Heart left ventricle (tissue), 16 donors: ENCODE data around the gene PALM. TPM values are rescaled to one million over a fixed set of nuclear protein-coding genes. Genes with fewer than 3 reads are reported as not detected.
A peak's percentile ranks its signal among the peaks of the same experiment; 100 is the strongest.

Source experiments
- ATAC-seq, 4 donors: fragments of 200-7000 bp; cut with Tn5 transposase; one replicate each; pipeline ENCODE4 v1.9.1; 2020 to 2022; ENCODE audit warnings: moderate library complexity in 4 of 4, mild to moderate bottlenecking in 3 of 4, moderate number of reproducible peaks in 1 of 4
- DNase-seq, 5 donors: peaks; one replicate each; pipeline ENCODE4 v3.0.0-alpha.2; 2020
- H3K27ac ChIP-seq, 12 donors: fragments of 200-600 bp; sonication (generic) in 4 of 12; one replicate each; pipeline versions ENCODE4 v1.5.0 to v1.8.0; 2016 to 2022; ENCODE audit warnings: mild to moderate bottlenecking in 2 of 12
- H3K27me3 ChIP-seq, 9 donors: fragments of 200-600 bp; sonication (generic) in 2 of 9; one replicate each; pipeline versions ENCODE4 v1.5.1 to v1.8.0; 2016 to 2022; ENCODE audit warnings: mild to moderate bottlenecking in 3 of 9
- H3K36me3 ChIP-seq, 9 donors: fragments of 200-600 bp; sonication (generic) in 2 of 9; one replicate each; pipeline versions ENCODE4 v1.5.0 to v1.8.0; 2018 to 2022; ENCODE audit warnings: mild to moderate bottlenecking in 2 of 9
- H3K4me1 ChIP-seq, 12 donors: fragments of 200-600 bp; sonication (generic) in 4 of 12; one replicate each; pipeline versions ENCODE4 v1.5.0 to v1.8.0; 2016 to 2022; ENCODE audit warnings: mild to moderate bottlenecking in 3 of 12
- H3K4me3 ChIP-seq, 12 donors: fragments of 200-600 bp; sonication (generic) in 4 of 12; one replicate each; pipeline versions ENCODE4 v1.5.0 to v1.8.0; 2017 to 2022; ENCODE audit warnings: mild to moderate bottlenecking in 9 of 12, moderate library complexity in 4 of 12
- H3K9me3 ChIP-seq, 12 donors: fragments of 200-600 bp; sonication (generic) in 4 of 12; one replicate each; pipeline versions ENCODE4 v1.5.0 to v1.8.0; 2016 to 2022; ENCODE audit warnings: mild to moderate bottlenecking in 1 of 12
- CTCF ChIP-seq, 12 donors: fragments of 200-600 bp; sonication (generic) in 4 of 12; IDR thresholded peaks; one replicate each; pipeline versions ENCODE4 v1.5.0 to v1.8.0; 2018 to 2022; ENCODE audit warnings: antibody characterized with exemption in 12 of 12, mild to moderate bottlenecking in 5 of 12
- POLR2A ChIP-seq, 2 donors: fragments of 450-650 bp; IDR thresholded peaks; one replicate each; pipeline ENCODE4 v1.6.1; 2017; ENCODE audit warnings: antibody characterized with exemption in 2 of 2, mild to moderate bottlenecking in 2 of 2, moderate library complexity in 2 of 2
- WGBS, 4 donors: extraction: QIAGEN DNeasy Blood & Tissue Kit in 2 of 4; methylation state at CpG; one replicate each; pipeline versions ENCODE4 v1.1.5 to v1.1.7; 2013 to 2018; 5-methylcytosine and 5-hydroxymethylcytosine counted together
- intact Hi-C, 10 donors: fragments of 100-400 bp; cut with DNase I; formaldehyde crosslinking; loops; one replicate each; pipeline versions ENCODE4 v1.11.1 to v1.14.2; 2022
- polyA plus RNA-seq, 2 donors: library from polyadenylated mRNA; stranded (reverse); fragments of 200-250 nt; gene quantifications; one replicate each; pipeline ENCODE4 v1.2.3, GENCODE V29; 2013
- total RNA-seq, 9 donors: library from RNA; depleted of rRNA in 2 of 9; stranded (reverse); fragments of >200 nt in 2 of 9; fragmentation: NEBNext Ultra II Directional in 3 of 9; extraction: Animal tissue kit (Norgen Biotek cat#: 25700) in 3 of 9; gene quantifications; one replicate each; pipeline versions ENCODE4 v1.1.0 to v1.2.4, GENCODE V29; 2016 to 2023
- donor health status: ischemic (EF 13 %, LVEDD 7.1; RV severe dilation, severe dysfunction).
- donor health status: healthy with polysubstance abuse.
- donor health status: DM: no; HTN: yes; CAD: no.
- donor health status: DM: no; HTN: no; CAD: no.
- donor health status: ischemic (EF 25% LVEDD 6.9; RV normal size, moderate dysfunction).
- donor health status: ischemic (EF 25% LVEDD 5.7; RV mildly dilated, moderate dysfunction).
- donor health status: healthy.
- donor health status: DM: yes; HTN: yes; CAD: no.
- donor health status: ischemic (EF 35%, LVEDD 5.7; RV mildly dilated, moderate dysfunction).
- donor health status: nonischemic (EF 11% LVEDD 7.7; RV severe dilation, severe dysfunction).
- donor health status: DM: yes; HTN: yes; CAD: no.
- donor health status: PGD.
- donor health status: ischemic (EF 29% LVEDD 5.4; RV normal size, mild dysfunction).
- donor health status: nonischemic (EF 23%, LVEDD 6.1; RV moderate dilation, normal function).

Gene PALM
- total and polyA plus RNA-seq, 11 donors, result 13.5 to 42.3 (median 23.3) TPM

GRCh38 chr19:688214-688613 is 20.5 kb upstream of the PALM start:
- ATAC-seq (no peak), DNase-seq (no peak)
- WGBS, 4 donors, result 60 to 73% (median 67%) methylated on average over 15 of the region's 15 CpGs
- Histone ChIP-seq H3K27ac (no peak overlapping the region), H3K9me3 (no peaks in the 10 kb centered on the region), H3K36me3 (no peaks in the 10 kb centered on the region), H3K4me3 (no peak overlapping the region), H3K4me1 (no peaks in the 10 kb centered on the region), H3K27me3 (no peaks in the 10 kb centered on the region)
- TF ChIP-seq POLR2A (IDR thresholded peaks at IDR 0.05) (no peak), CTCF (IDR thresholded peaks at IDR 0.05) (no peak)
- intact Hi-C loops, result no loop called here

- Histone ChIP-seq H3K27me3 (no peaks in the 10 kb centered on the region), H3K4me1 (no peaks in the 10 kb centered on the region), H3K4me3 (no peak overlapping the region), H3K9me3 (no peaks in the 10 kb centered on the region), H3K27ac (no peak overlapping the region), H3K36me3 (no peaks in the 10 kb centered on the region)
- intact Hi-C loops, result no loop called here
- TF ChIP-seq CTCF (IDR thresholded peaks at IDR 0.05), result no peak
- no peak for TF ChIP-seq POLR2A (IDR thresholded peaks at IDR 0.05)
- DNase-seq, result no peak
- WGBS, 4 donors, result 73 to 96% (median 91%) methylated on average over 17 of the region's 17 CpGs
- no peak for ATAC-seq
Observed at GRCh38 chr19:688992-689391, 19.7 kb upstream of the PALM start.

GRCh38 chr19:690203-690602 is 18.5 kb upstream of the PALM start:
- Histone ChIP-seq H3K27ac (no peak overlapping the region), H3K27me3 (peaks cover 0 to 3% (median 0%) of the 10 kb centered on the region in 9 donors), H3K9me3 (no peaks in the 10 kb centered on the region), H3K4me1 (peaks cover 0 to 7% (median 0%) of the 10 kb centered on the region in 12 donors), H3K36me3 (no peaks in the 10 kb centered on the region), H3K4me3 (no peak overlapping the region)
- intact Hi-C loops, result no loop called here
- TF ChIP-seq POLR2A (IDR thresholded peaks at IDR 0.05), result no peak
- TF ChIP-seq CTCF (IDR thresholded peaks at IDR 0.05), result no peak
- 47 to 67% (median 60%) methylated on average over 18 of the region's 18 CpGs for WGBS, 4 donors
- DNase-seq (peak in 3 of 5 donors; percentile 48 to 74 (median 67)), ATAC-seq (peak in 2 of 4 donors; percentile 32 to 33)

- peaks cover 0 to 15% (median 0%) of the 10 kb centered on the region in 12 donors for H3K4me1 ChIP-seq
- no peak for TF ChIP-seq POLR2A (IDR thresholded peaks at IDR 0.05)
- TF ChIP-seq CTCF (IDR thresholded peaks at IDR 0.05), result no peak
- H3K9me3 ChIP-seq, result no peaks in the 10 kb centered on the region
- H3K27me3 ChIP-seq, result peaks cover 0 to 17% (median 5%) of the 10 kb centered on the region in 9 donors
- peak overlapping the region in 1 of 12 donors; percentile 5 for H3K4me3 ChIP-seq
- 44 to 55% (median 50%) methylated on average over 22 to 41 of the region's 41 CpGs for WGBS, 4 donors
- no peak for DNase-seq
- peak in 1 of 4 donors; percentile 27 for ATAC-seq
- H3K36me3 ChIP-seq, result no peaks in the 10 kb centered on the region
- no peak overlapping the region for H3K27ac ChIP-seq
- intact Hi-C loops, result no loop called here
Observed at GRCh38 chr19:694481-695351, 14.0 kb upstream of the PALM start.
